Lower lobe of right lung (tissue), 2 donors: Measurements from ENCODE around the gene BCAN. TPM values are rescaled to one million over a fixed set of nuclear protein-coding genes. Genes with fewer than 3 reads are reported as not detected.
A peak's percentile ranks its signal among the peaks of the same experiment; 100 is the strongest.

Experiments used
- ATAC-seq, 2 donors: fragments of 200-7000 bp; cut with Tn5 transposase; one replicate each; pipeline ENCODE4 v1.9.1; 2020 to 2022; ENCODE audit warnings: mild to moderate bottlenecking in 2 of 2, moderate library complexity in 2 of 2
- DNase-seq: peaks from one replicate; pipeline ENCODE4 v3.0.0-alpha.2; 2020
- H3K27ac ChIP-seq: fragments of 200-600 bp; one replicate; pipeline ENCODE4 v1.8.0; 2022
- H3K27me3 ChIP-seq: fragments of 200-600 bp; one replicate; pipeline ENCODE4 v1.8.0; 2022; ENCODE audit warnings: low read depth
- H3K36me3 ChIP-seq: fragments of 200-600 bp; one replicate; pipeline ENCODE4 v1.8.0; 2022; ENCODE audit warnings: mild to moderate bottlenecking
- H3K4me1 ChIP-seq: fragments of 200-600 bp; one replicate; pipeline ENCODE4 v1.8.0; 2022
- H3K4me3 ChIP-seq: fragments of 200-600 bp; one replicate; pipeline ENCODE4 v1.8.0; 2022; ENCODE audit warnings: mild to moderate bottlenecking
- H3K9me3 ChIP-seq: fragments of 200-600 bp; one replicate; pipeline ENCODE4 v1.8.0; 2022
- intact Hi-C: fragments of 100-400 bp; cut with DNase I; formaldehyde crosslinking; loops from one replicate; pipeline ENCODE4 v1.11.0; 2022
- total RNA-seq: library from RNA; stranded (reverse); fragmentation: NEBNext Ultra II Directional; extraction: Animal tissue kit (Norgen Biotek cat#: 25700); gene quantifications from one replicate; pipeline ENCODE4 v1.2.1, GENCODE V29; 2021
- TF ChIP-seq, protein P1 (sequence below): fragments of 200-600 bp; IDR thresholded peaks from one replicate; pipeline ENCODE4 v1.8.0; 2022; ENCODE audit warnings: antibody characterized with exemption, mild to moderate bottlenecking
- donor health status: DM: no; HTN: yes; CAD: no; lungs with severe emphysema.

Gene BCAN
- total RNA-seq, 1 donor from 2014 or later, result not detected

DNA sequence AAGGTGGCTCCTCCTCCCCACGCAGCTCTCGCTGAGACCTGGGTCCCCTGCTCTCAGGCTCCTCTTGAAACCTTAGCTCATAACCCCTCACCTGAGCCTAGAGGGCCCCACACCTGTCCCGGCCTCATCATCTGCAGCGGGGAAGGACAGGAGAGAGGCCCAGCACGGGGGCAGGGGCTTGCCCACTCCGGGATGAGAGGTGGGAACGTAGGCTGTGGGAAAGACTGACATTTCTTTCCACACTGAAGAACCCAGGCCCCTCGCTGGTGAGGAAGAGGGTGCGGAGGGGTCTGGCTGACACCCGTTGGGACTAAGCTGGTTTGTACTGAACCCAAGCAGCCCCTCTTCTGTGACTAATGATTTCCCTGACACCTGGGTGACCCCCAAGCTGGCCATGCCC is 49.3 kb downstream of the BCAN start:
- H3K9me3 ChIP-seq, result no peaks in the 10 kb centered on the region
- peaks cover 23% of the 10 kb centered on the region for H3K4me1 ChIP-seq
- H3K36me3 ChIP-seq, result no peaks in the 10 kb centered on the region
- H3K27ac ChIP-seq, result no peak overlapping the region
- intact Hi-C loops, result no loop called here
- no peak overlapping the region for H3K4me3 ChIP-seq
- ATAC-seq (no peak), DNase-seq (no peak)
- TF ChIP-seq, protein P1, sequence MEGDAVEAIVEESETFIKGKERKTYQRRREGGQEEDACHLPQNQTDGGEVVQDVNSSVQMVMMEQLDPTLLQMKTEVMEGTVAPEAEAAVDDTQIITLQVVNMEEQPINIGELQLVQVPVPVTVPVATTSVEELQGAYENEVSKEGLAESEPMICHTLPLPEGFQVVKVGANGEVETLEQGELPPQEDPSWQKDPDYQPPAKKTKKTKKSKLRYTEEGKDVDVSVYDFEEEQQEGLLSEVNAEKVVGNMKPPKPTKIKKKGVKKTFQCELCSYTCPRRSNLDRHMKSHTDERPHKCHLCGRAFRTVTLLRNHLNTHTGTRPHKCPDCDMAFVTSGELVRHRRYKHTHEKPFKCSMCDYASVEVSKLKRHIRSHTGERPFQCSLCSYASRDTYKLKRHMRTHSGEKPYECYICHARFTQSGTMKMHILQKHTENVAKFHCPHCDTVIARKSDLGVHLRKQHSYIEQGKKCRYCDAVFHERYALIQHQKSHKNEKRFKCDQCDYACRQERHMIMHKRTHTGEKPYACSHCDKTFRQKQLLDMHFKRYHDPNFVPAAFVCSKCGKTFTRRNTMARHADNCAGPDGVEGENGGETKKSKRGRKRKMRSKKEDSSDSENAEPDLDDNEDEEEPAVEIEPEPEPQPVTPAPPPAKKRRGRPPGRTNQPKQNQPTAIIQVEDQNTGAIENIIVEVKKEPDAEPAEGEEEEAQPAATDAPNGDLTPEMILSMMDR, result no peak
- peaks cover 58% of the 10 kb centered on the region for H3K27me3 ChIP-seq

DNA sequence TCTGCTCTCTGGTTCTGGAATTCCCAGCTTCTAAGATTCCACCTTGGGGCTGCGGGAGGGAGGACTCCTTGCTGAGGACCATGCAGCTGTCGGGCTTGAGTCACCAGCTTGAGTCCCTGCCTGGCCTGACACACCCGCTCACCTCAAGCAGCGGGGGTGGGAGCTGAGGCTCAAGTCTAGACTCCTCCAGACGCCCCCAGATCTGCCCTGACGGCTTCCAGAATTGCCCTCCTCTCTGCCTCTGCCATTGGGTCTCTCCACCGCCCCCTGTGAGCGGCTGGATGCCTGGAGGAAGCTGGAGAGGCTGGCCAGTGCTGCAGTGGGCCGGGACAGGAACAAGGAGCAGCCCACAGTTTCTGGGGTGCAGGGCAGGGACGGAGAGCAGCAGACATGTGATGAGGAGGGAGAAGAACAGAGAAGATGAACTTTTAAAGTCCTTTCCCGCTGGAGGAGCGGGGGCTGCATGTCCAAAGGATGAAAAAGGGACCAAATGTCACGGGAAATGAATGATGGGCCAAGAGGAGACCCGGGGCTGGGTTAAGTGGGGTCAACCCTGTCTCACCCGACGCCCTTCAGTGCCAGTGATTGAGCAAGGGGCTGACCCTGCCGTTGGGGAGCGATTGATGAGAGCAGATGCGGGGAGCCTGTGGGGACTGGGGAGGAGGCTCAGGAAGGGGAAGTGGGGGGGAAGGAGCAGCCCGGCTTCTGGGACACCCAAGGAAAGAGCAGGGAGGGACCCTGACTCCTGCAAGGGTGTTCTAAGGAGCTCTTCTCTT is 49.9 kb downstream of the BCAN start:
- Histone ChIP-seq H3K36me3 (no peaks in the 10 kb centered on the region), H3K4me3 (no peak overlapping the region), H3K4me1 (peaks cover 23% of the 10 kb centered on the region), H3K27me3 (peaks cover 56% of the 10 kb centered on the region), H3K27ac (no peak overlapping the region), H3K9me3 (no peaks in the 10 kb centered on the region)
- intact Hi-C loops, result no loop called here
- DNase-seq (no peak), ATAC-seq (peak; percentile 10 to 34)
- TF ChIP-seq, protein P1, result no peak

GRCh38 chr1:156692441-156692924 is 50.6 kb downstream of the BCAN start:
- intact Hi-C loops, result no loop called here
- TF ChIP-seq, protein P1, result no peak
- DNase-seq, result no peak
- H3K27me3 ChIP-seq, result peaks cover 50% of the 10 kb centered on the region
- no peak overlapping the region for H3K4me3 ChIP-seq
- ATAC-seq, result peak; percentile 27 to 34
- H3K9me3 ChIP-seq, result no peaks in the 10 kb centered on the region
- H3K4me1 ChIP-seq, result peaks cover 23% of the 10 kb centered on the region
- no peaks in the 10 kb centered on the region for H3K36me3 ChIP-seq
- no peak overlapping the region for H3K27ac ChIP-seq

- Histone ChIP-seq H3K27ac (no peak overlapping the region), H3K4me1 (peaks cover 23% of the 10 kb centered on the region), H3K4me3 (no peak overlapping the region), H3K27me3 (peaks cover 47% of the 10 kb centered on the region), H3K36me3 (no peaks in the 10 kb centered on the region), H3K9me3 (no peaks in the 10 kb centered on the region)
- peak; percentile 61 for DNase-seq
- ATAC-seq, result peak; percentile 52 to 72
- TF ChIP-seq, protein P1, result no peak
- intact Hi-C loops, result no loop called here
Observed at GRCh38 chr1:156692925-156693847, 51.3 kb downstream of the BCAN start.

DNA sequence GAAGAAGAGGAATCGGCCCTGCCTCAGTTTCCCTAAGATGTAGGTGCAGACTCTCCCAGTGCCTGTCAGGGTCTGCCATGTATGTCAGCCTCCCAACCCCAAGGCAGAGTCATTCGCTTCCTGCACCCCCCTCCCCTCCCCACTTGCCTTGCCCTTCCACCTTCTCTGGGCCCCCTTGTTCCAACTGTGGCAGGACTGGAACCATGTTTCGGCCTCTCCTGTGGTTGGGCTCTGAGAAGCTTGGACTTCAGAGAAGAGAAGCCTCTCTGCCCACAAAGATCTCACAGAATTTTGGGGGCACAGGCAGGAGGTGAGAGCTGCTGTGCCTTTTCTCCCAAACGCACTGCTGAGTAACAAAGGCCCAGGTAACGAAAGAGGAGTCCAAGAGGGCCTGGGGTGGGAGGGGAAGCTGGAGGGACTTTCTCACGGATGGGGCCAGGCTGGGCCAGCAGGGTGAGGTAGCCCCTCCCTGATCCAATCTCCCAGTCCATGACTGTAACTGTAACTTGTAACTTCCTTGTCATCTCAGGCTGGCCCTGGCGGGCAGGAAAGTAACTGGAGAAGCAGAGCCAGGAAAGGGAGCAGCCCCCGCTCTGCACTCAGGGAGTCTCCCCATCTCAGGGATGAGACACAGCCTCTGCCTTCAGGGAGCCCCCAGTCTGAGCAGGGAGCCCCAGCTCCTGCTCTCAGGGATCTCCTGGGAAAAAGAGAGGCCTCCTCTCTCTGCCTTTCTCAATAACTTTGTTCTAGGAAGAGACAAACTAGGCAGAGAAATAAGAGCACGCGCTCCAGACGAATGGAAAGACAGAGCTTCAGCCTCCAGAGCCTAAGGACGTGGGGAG is 52.2 kb downstream of the BCAN start:
- intact Hi-C loops, result no loop called here

More for the DNA sequence above, 52.2 kb downstream of the BCAN start:
- DNase-seq, result no peak
- ATAC-seq, result no peak
- Histone ChIP-seq H3K4me3 (no peak overlapping the region), H3K27ac (no peak overlapping the region), H3K4me1 (peaks cover 22% of the 10 kb centered on the region), H3K36me3 (no peaks in the 10 kb centered on the region), H3K9me3 (no peaks in the 10 kb centered on the region), H3K27me3 (peaks cover 39% of the 10 kb centered on the region)
- TF ChIP-seq, protein P1, result no peak
